CD1c-positive myeloid dendritic cell (primary cell): ENCODE data around the gene KLHL11.

ENCODE experiments used
- DNase-seq: peaks from one replicate; pipeline ENCODE4 v3.0.0-alpha.2; 2016; ENCODE audit errors: extremely low spot score

Gene KLHL11

GRCh38 chr17:41810659-41811548 is 54.3 kb downstream of the KLHL11 start:
- no peak for DNase-seq

- no peak for DNase-seq
Measured at GRCh38 chr17:41806685-41807445, 58.4 kb downstream of the KLHL11 start.
